SKM-1 treated with dmso at 0.1 percent for 144 hours (cell line): ENCODE data around the gene KCND3.

Experiments used
- DNase-seq: peaks from one replicate; lab custom pipeline; 2025; ENCODE audit not compliant: unreplicated experiment; lab: John Stamatoyannopoulos, UW

KCND3 gene

GRCh38 chr1:111961016-111961415, 28.5 kb downstream of the KCND3 start:
- DNase-seq: no peak

- DNase-seq: no peak
These were observed 30.0 kb downstream of the KCND3 start for GRCh38 chr1:111959436-111959835.

GRCh38 chr1:111958851-111959250, 30.6 kb downstream of the KCND3 start:
- no peak for DNase-seq

GRCh38 chr1:111958075-111958474, 31.4 kb downstream of the KCND3 start:
- no peak for DNase-seq

- DNase-seq: no peak
These were observed 33.2 kb downstream of the KCND3 start for GRCh38 chr1:111956155-111956771.

- no peak for DNase-seq
These were observed 33.7 kb downstream of the KCND3 start for GRCh38 chr1:111955755-111956154.

GRCh38 chr1:111953797-111954196, 35.7 kb downstream of the KCND3 start:
- DNase-seq: no peak

- no peak for DNase-seq
These were observed 37.3 kb downstream of the KCND3 start for GRCh38 chr1:111952125-111952657.

GRCh38 chr1:111948209-111949171, 41.0 kb downstream of the KCND3 start:
- DNase-seq: no peak

- DNase-seq: no peak
These were observed 45.4 kb downstream of the KCND3 start for GRCh38 chr1:111943846-111944749.

GRCh38 chr1:111943066-111943465, 46.4 kb downstream of the KCND3 start:
- no peak for DNase-seq

GRCh38 chr1:111938536-111938935, 50.9 kb downstream of the KCND3 start:
- no peak for DNase-seq

- no peak for DNase-seq
These were observed 51.3 kb downstream of the KCND3 start for GRCh38 chr1:111938123-111938522.

GRCh38 chr1:111937147-111937725, 52.2 kb downstream of the KCND3 start:
- DNase-seq: no peak

GRCh38 chr1:111934106-111934852, 55.2 kb downstream of the KCND3 start:
- DNase-seq: no peak

- DNase-seq: no peak
These were observed 59.1 kb downstream of the KCND3 start for GRCh38 chr1:111930356-111930755.

GRCh38 chr1:111928531-111928930, 60.9 kb downstream of the KCND3 start:
- DNase-seq: no peak

- DNase-seq: no peak
These were observed 61.8 kb downstream of the KCND3 start for GRCh38 chr1:111927652-111928051.

GRCh38 chr1:111924786-111925185, 64.7 kb downstream of the KCND3 start:
- DNase-seq: no peak

GRCh38 chr1:111923766-111924165, 65.7 kb downstream of the KCND3 start:
- no peak for DNase-seq
